ENCODE measurements around the gene PARN.

Gene PARN

GRCh38 chr16:14525596-14525995, 104.5 kb downstream of the PARN start:
- H3K4me3 ChIP-seq (ENCODE audit: low read depth, low read length): no peak overlapping the region
- TF ChIP-seq POLR2A (IDR thresholded peaks at IDR 0.05; ENCODE audit: extremely low read depth, insufficient read length): no peak
- no peak for TF ChIP-seq MAX (IDR thresholded peaks at IDR 0.05; ENCODE audit: low read depth, low read length)
- TF ChIP-seq, protein P1, sequence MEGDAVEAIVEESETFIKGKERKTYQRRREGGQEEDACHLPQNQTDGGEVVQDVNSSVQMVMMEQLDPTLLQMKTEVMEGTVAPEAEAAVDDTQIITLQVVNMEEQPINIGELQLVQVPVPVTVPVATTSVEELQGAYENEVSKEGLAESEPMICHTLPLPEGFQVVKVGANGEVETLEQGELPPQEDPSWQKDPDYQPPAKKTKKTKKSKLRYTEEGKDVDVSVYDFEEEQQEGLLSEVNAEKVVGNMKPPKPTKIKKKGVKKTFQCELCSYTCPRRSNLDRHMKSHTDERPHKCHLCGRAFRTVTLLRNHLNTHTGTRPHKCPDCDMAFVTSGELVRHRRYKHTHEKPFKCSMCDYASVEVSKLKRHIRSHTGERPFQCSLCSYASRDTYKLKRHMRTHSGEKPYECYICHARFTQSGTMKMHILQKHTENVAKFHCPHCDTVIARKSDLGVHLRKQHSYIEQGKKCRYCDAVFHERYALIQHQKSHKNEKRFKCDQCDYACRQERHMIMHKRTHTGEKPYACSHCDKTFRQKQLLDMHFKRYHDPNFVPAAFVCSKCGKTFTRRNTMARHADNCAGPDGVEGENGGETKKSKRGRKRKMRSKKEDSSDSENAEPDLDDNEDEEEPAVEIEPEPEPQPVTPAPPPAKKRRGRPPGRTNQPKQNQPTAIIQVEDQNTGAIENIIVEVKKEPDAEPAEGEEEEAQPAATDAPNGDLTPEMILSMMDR (IDR thresholded peaks at IDR 0.05; ENCODE audit: low read depth, low read length): no peak
- no peak for TF ChIP-seq MYC (IDR thresholded peaks at IDR 0.05; ENCODE audit: low read depth, low read length)
- no peak for DNase-seq (ENCODE audit: low read depth)

- no peak overlapping the region for H3K4me3 ChIP-seq (ENCODE audit: low read depth, low read length)
- no peak for DNase-seq (ENCODE audit: low read depth)
- TF ChIP-seq MAX (IDR thresholded peaks at IDR 0.05; ENCODE audit: low read depth, low read length) (no peak), MYC (IDR thresholded peaks at IDR 0.05; ENCODE audit: low read depth, low read length) (no peak), POLR2A (IDR thresholded peaks at IDR 0.05; ENCODE audit: extremely low read depth, insufficient read length) (no peak)
- TF ChIP-seq, protein P1 (IDR thresholded peaks at IDR 0.05; ENCODE audit: low read depth, low read length): no peak
Measured at GRCh38 chr16:14524979-14525378, 105.1 kb downstream of the PARN start.

DNA sequence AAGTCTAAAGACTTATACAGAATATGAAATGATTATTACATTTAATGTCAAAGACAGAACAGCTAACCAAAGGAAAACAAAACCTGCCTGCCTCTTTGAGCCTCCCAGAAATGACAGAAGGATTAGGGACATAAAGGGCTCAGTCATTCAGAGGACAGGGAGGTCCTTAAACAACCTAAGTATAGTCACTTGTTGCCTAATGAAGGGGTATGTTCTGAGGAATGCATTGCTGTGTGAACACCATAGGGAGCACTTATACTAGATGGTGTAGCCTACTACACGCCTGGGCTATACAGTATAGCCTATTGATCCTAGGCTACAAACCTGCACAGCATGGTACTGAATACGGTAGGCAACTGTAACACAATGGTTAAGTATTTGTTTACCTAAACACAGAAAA, 106.4 kb downstream of the PARN start:
- H3K4me3 ChIP-seq (ENCODE audit: low read depth, low read length): no peak overlapping the region
- TF ChIP-seq MAX (IDR thresholded peaks at IDR 0.05; ENCODE audit: low read depth, low read length) (no peak), POLR2A (IDR thresholded peaks at IDR 0.05; ENCODE audit: extremely low read depth, insufficient read length) (no peak), MYC (IDR thresholded peaks at IDR 0.05; ENCODE audit: low read depth, low read length) (no peak)
- TF ChIP-seq, protein P1 (IDR thresholded peaks at IDR 0.05; ENCODE audit: low read depth, low read length): no peak
- DNase-seq (ENCODE audit: low read depth): no peak

GRCh38 chr16:14522671-14523070, 107.4 kb downstream of the PARN start:
- no peak overlapping the region for H3K4me3 ChIP-seq (ENCODE audit: low read depth, low read length)
- no peak for DNase-seq (ENCODE audit: low read depth)

GRCh38 chr16:14520753-14521152, 109.3 kb downstream of the PARN start:
- no peak overlapping the region for H3K4me3 ChIP-seq (ENCODE audit: low read depth, low read length)
- no peak for TF ChIP-seq MYC (IDR thresholded peaks at IDR 0.05; ENCODE audit: low read depth, low read length)
- no peak for TF ChIP-seq POLR2A (IDR thresholded peaks at IDR 0.05; ENCODE audit: extremely low read depth, insufficient read length)
- TF ChIP-seq, protein P1 (IDR thresholded peaks at IDR 0.05; ENCODE audit: low read depth, low read length): no peak
- no peak for TF ChIP-seq MAX (IDR thresholded peaks at IDR 0.05; ENCODE audit: low read depth, low read length)
- no peak for DNase-seq (ENCODE audit: low read depth)

More at GRCh38 chr16:14522671-14523070, 107.4 kb downstream of the PARN start:
- no peak for TF ChIP-seq MAX (IDR thresholded peaks at IDR 0.05; ENCODE audit: low read depth, low read length)
- TF ChIP-seq, protein P1 (IDR thresholded peaks at IDR 0.05; ENCODE audit: low read depth, low read length): no peak
- TF ChIP-seq MYC (IDR thresholded peaks at IDR 0.05; ENCODE audit: low read depth, low read length): no peak
- TF ChIP-seq POLR2A (IDR thresholded peaks at IDR 0.05; ENCODE audit: extremely low read depth, insufficient read length): no peak

DNA sequence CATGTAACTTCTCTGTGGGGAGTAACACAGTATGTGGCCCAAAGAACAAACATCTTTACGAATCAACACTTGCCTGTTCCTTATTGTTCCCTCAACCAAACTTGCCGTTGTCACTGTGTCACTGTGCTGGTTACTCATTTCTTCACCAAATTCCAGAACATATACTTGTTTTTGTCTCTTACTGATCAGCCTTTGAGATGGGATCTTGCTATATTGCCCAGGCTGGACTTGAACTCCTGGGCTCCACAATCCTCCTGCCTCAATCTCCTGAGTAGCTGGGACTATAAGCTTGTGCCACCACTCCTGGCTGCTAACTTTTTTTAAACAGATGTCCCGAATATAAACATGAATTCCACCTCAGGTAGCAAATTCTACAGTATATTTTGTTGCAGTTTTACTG, 115.1 kb downstream of the PARN start:
- no peak for DNase-seq (ENCODE audit: low read depth)
- TF ChIP-seq MAX (IDR thresholded peaks at IDR 0.05; ENCODE audit: low read depth, low read length): no peak
- TF ChIP-seq POLR2A (IDR thresholded peaks at IDR 0.05; ENCODE audit: extremely low read depth, insufficient read length): no peak
- TF ChIP-seq MYC (IDR thresholded peaks at IDR 0.05; ENCODE audit: low read depth, low read length): no peak
- TF ChIP-seq, protein P1 (IDR thresholded peaks at IDR 0.05; ENCODE audit: low read depth, low read length): no peak
- H3K4me3 ChIP-seq (ENCODE audit: low read depth, low read length): no peak overlapping the region
